ENCODE measurements around the gene CERS4. TPM values are rescaled to one million over a fixed set of nuclear protein-coding genes. Genes with fewer than 3 reads are reported as not detected.
"Not testable (repeated sequence)": the region's sequence is repeated elsewhere in the genome, so short reads cannot be mapped to it uniquely, and the experiment has no call there.

Gene CERS4
- total RNA-seq, 2 donors from 2014 or later, result 14.7 to 33.0 TPM

- Mint-ChIP-seq H3K27me3 (no peaks in the 10 kb centered on the region), H3K9me3 (no peaks in the 10 kb centered on the region), H3K36me3 (ENCODE audit: low read depth) (peaks cover 29% of the 10 kb centered on the region), H3K4me3 (no peak overlapping the region), H3K4me1 (peaks cover 9% of the 10 kb centered on the region), H3K27ac (no peak overlapping the region)
- ATAC-seq (replicated peaks), result no peak
Measured at GRCh38 chr19:8220481-8220880, 11.3 kb downstream of the CERS4 start.

DNA sequence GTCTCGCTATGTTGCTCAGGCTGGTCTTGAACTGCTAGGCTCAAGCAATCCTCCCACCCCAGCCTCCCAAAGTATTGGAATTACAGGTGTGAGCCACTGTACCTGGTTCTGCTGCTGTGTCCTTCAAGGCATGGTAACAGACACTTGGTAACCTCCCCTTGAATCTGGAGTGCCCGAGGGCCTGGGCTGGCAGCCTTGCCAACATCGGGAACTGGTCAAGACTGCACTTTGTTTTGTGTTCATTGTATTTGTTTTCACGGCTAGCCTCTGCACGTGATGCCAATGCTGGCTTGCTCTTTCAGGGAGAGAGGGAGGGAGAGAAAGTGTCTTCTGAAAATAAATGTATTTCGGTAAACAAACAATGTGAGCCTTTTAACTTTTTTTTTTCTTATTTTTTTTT, 12.0 kb downstream of the CERS4 start:
- no peak overlapping the region for H3K4me3 Mint-ChIP-seq
- H3K36me3 Mint-ChIP-seq (ENCODE audit: low read depth), result peaks cover 23% of the 10 kb centered on the region
- H3K4me1 Mint-ChIP-seq, result peaks cover 9% of the 10 kb centered on the region
- H3K27ac Mint-ChIP-seq, result no peak overlapping the region
- no peaks in the 10 kb centered on the region for H3K9me3 Mint-ChIP-seq
- ATAC-seq (replicated peaks), result no peak
- H3K27me3 Mint-ChIP-seq, result no peaks in the 10 kb centered on the region

GRCh38 chr19:8223442-8223841, 14.3 kb downstream of the CERS4 start:
- not testable (repeated sequence) for H3K27ac Mint-ChIP-seq; H3K4me3 Mint-ChIP-seq; H3K27me3 Mint-ChIP-seq; H3K9me3 Mint-ChIP-seq; ATAC-seq (replicated peaks); H3K4me1 Mint-ChIP-seq
- H3K36me3 Mint-ChIP-seq (ENCODE audit: low read depth), result peaks cover 11% of the 10 kb centered on the region

- ATAC-seq (replicated peaks), result no peak
- H3K4me1 Mint-ChIP-seq, result peaks cover 5% of the 10 kb centered on the region
- no peak overlapping the region for H3K27ac Mint-ChIP-seq
- no peaks in the 10 kb centered on the region for H3K27me3 Mint-ChIP-seq
- H3K36me3 Mint-ChIP-seq (ENCODE audit: low read depth), result peaks cover 11% of the 10 kb centered on the region
- no peak overlapping the region for H3K4me3 Mint-ChIP-seq
- no peaks in the 10 kb centered on the region for H3K9me3 Mint-ChIP-seq
Measured at GRCh38 chr19:8224394-8225145, 15.4 kb downstream of the CERS4 start.

DNA sequence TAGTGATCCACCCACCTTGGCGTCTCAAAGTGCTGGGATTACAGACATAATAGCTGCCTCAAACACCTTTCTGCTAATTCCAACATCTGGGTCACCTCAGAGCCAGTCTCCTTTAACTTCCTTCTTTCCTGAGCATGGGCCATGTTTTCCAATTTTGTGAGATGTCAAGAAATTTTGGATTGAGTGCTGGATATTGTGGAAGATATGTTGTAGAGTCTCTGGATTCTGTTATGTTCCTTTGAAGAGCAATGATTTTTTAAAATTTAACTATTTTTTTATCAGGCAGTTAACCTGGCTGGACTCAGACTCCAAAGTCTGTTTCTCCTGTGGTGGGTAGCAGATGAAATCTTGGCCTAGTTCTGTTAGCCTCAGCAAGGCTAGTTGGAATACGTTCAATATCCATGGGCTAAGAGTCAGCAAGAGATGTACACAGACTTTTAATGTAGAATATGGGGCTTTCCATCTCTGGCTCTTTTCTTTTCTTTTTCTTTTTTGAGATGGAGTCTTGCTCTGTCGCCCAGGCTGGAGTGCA, 22.0 kb downstream of the CERS4 start:
- no peak overlapping the region for H3K27ac Mint-ChIP-seq
- no peaks in the 10 kb centered on the region for H3K9me3 Mint-ChIP-seq
- peaks cover 18% of the 10 kb centered on the region for H3K36me3 Mint-ChIP-seq (ENCODE audit: low read depth)
- H3K4me1 Mint-ChIP-seq, result no peaks in the 10 kb centered on the region
- no peak for ATAC-seq (replicated peaks)
- no peak overlapping the region for H3K4me3 Mint-ChIP-seq
- no peaks in the 10 kb centered on the region for H3K27me3 Mint-ChIP-seq

DNA sequence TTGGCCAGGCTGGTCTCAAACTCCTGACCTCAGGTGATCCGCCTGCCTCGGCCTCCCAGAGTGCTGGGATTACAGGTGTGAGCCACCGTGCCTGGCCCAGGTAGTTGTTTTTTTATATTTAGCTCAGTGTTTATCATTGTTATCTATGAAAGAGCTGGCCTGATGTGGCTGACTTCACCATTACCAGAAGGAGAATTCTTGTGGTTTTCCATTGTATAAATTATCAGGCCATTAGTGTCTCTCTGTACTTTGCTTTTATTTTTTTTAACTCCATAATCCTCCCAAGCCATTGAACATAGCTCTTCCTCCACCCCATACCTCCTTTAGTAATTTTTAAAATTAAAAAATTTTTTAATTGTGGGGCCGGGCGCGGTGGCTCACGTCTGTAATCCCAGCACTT, 24.2 kb downstream of the CERS4 start:
- no peak overlapping the region for H3K4me3 Mint-ChIP-seq
- H3K9me3 Mint-ChIP-seq, result no peaks in the 10 kb centered on the region
- H3K4me1 Mint-ChIP-seq, result no peaks in the 10 kb centered on the region
- no peak overlapping the region for H3K27ac Mint-ChIP-seq
- H3K27me3 Mint-ChIP-seq, result no peaks in the 10 kb centered on the region
- peaks cover 18% of the 10 kb centered on the region for H3K36me3 Mint-ChIP-seq (ENCODE audit: low read depth)
- ATAC-seq (replicated peaks), result no peak

- H3K27ac Mint-ChIP-seq, result no peak overlapping the region
- ATAC-seq (replicated peaks), result no peak
- peaks cover 10% of the 10 kb centered on the region for H3K4me1 Mint-ChIP-seq
- H3K9me3 Mint-ChIP-seq, result no peaks in the 10 kb centered on the region
- peaks cover 5% of the 10 kb centered on the region for H3K36me3 Mint-ChIP-seq (ENCODE audit: low read depth)
- H3K27me3 Mint-ChIP-seq, result no peaks in the 10 kb centered on the region
- no peak overlapping the region for H3K4me3 Mint-ChIP-seq
Measured at GRCh38 chr19:8237026-8237425, 27.9 kb downstream of the CERS4 start.

GRCh38 chr19:8238251-8238650, 29.1 kb downstream of the CERS4 start:
- H3K9me3 Mint-ChIP-seq, result no peaks in the 10 kb centered on the region
- H3K4me3 Mint-ChIP-seq, result no peak overlapping the region
- no peaks in the 10 kb centered on the region for H3K27me3 Mint-ChIP-seq
- H3K27ac Mint-ChIP-seq, result no peak overlapping the region
- peaks cover 10% of the 10 kb centered on the region for H3K4me1 Mint-ChIP-seq
- H3K36me3 Mint-ChIP-seq (ENCODE audit: low read depth), result peaks cover 5% of the 10 kb centered on the region
- ATAC-seq (replicated peaks), result no peak

DNA sequence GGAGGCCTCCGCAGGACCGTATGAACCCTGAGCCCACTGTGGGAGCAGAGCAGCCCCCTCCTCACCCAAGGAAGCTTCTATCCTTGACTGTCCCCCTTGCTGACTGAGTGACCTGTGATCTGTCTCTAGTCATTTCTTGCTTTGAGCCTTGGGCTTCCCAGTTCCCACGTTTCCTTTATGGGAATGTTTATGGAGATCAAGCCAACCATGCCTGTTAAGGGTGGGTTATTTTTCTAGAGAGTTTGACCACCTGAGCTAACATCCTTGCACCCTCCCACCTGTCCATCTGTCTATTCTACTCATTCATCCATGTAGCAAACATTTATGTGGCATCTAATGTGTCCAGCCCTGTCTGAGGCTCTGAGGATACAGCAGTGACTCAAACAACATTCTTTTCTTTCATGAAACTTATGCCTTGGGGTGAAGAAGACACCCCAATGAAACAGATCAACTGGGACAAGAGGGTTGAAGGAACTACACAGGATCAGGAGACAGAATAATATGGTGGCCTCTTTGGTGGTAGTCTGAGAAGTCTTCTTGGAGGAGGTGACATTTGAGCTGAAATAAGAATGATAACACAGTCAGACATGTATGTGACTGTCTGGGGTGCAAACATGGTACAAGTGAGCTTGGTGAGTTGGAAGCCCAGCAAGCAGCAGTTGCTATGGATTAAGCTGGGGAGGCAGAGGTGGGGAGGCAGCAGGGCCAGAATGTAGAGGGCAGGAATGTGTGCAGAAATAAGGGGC, 30.5 kb downstream of the CERS4 start:
- H3K4me1 Mint-ChIP-seq, result peaks cover 10% of the 10 kb centered on the region
- H3K4me3 Mint-ChIP-seq, result peak overlapping the region; percentile 7
- no peaks in the 10 kb centered on the region for H3K9me3 Mint-ChIP-seq
- peak overlapping the region; percentile 13 for H3K27ac Mint-ChIP-seq
- H3K36me3 Mint-ChIP-seq (ENCODE audit: low read depth), result peaks cover 5% of the 10 kb centered on the region
- H3K27me3 Mint-ChIP-seq, result no peaks in the 10 kb centered on the region
- ATAC-seq (replicated peaks), result no peak

GRCh38 chr19:8240274-8241229, 31.4 kb downstream of the CERS4 start:
- peak; percentile 78 for ATAC-seq (replicated peaks)
- Mint-ChIP-seq H3K27ac (peak overlapping the region; percentile 13), H3K36me3 (ENCODE audit: low read depth) (peaks cover 5% of the 10 kb centered on the region), H3K4me3 (peak overlapping the region; percentile 7), H3K4me1 (peaks cover 10% of the 10 kb centered on the region), H3K9me3 (no peaks in the 10 kb centered on the region), H3K27me3 (no peaks in the 10 kb centered on the region)

DNA sequence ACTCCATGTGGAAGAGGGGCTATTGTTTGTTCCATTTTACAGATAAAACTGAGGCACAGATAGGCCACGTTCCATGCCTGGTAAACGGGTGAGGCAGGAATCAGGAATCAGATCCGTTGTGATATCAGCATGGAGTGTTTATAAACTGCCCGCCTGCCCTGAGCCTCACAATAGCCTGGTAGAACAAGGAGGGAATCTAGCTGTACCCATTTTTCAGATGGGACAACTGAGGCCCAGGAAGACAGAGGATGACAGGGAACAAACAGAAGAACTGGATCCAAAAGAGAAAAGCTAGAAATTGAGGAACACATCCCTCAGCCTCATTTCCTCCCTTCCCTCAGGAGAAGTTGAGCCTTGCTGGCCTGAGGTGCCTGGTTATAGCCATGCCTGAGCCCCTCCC, 32.5 kb downstream of the CERS4 start:
- H3K27me3 Mint-ChIP-seq, result no peaks in the 10 kb centered on the region
- peaks cover 10% of the 10 kb centered on the region for H3K4me1 Mint-ChIP-seq
- peaks cover 5% of the 10 kb centered on the region for H3K36me3 Mint-ChIP-seq (ENCODE audit: low read depth)
- H3K4me3 Mint-ChIP-seq, result no peak overlapping the region
- ATAC-seq (replicated peaks), result no peak
- H3K27ac Mint-ChIP-seq, result peak overlapping the region; percentile 50
- no peaks in the 10 kb centered on the region for H3K9me3 Mint-ChIP-seq

DNA sequence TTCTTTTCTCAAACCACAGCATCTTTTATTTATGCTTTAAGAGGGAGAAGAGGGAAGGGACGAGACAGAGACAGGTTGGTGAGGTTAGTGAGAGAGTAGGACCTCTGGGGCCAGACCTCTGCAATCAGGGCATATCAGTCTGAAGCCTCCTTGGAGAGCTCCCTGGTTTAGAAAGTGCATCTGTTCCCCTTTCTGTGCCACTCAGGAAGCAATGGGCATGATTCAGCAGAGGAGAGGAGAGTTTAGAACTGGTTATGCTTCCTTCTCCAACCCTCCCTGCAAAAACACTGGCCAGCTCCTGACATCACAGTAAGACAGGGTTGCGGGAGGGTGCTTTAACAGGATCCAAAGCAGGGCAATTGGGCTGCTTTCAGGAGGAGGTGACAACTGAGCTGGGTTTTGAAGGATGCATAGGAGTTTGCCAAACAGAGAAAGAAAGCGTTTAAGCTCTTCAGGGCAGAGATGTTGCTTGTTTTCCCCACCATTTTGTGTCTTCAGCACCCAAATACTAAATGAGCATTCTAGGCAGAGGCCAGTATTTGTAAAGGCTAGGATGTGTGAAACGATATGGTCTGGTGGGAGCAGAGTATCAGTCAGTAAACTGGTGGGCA, 33.1 kb downstream of the CERS4 start:
- ATAC-seq (replicated peaks), result no peak
- Mint-ChIP-seq H3K9me3 (no peaks in the 10 kb centered on the region), H3K27me3 (no peaks in the 10 kb centered on the region), H3K4me1 (peaks cover 10% of the 10 kb centered on the region), H3K4me3 (no peak overlapping the region), H3K36me3 (ENCODE audit: low read depth) (peaks cover 5% of the 10 kb centered on the region), H3K27ac (no peak overlapping the region)

- H3K9me3 Mint-ChIP-seq, result no peaks in the 10 kb centered on the region
- no peak for ATAC-seq (replicated peaks)
Measured at GRCh38 chr19:8243146-8243545, 34.0 kb downstream of the CERS4 start.

GRCh38 chr19:8244442-8244841, 35.3 kb downstream of the CERS4 start:
- H3K9me3 Mint-ChIP-seq, result no peaks in the 10 kb centered on the region
- H3K36me3 Mint-ChIP-seq (ENCODE audit: low read depth), result peaks cover 5% of the 10 kb centered on the region
- peaks cover 19% of the 10 kb centered on the region for H3K4me1 Mint-ChIP-seq
- no peak overlapping the region for H3K4me3 Mint-ChIP-seq
- ATAC-seq (replicated peaks), result no peak
- H3K27me3 Mint-ChIP-seq, result no peaks in the 10 kb centered on the region
- no peak overlapping the region for H3K27ac Mint-ChIP-seq

More at GRCh38 chr19:8243146-8243545, 34.0 kb downstream of the CERS4 start:
- H3K4me1 Mint-ChIP-seq, result peaks cover 10% of the 10 kb centered on the region
- H3K27me3 Mint-ChIP-seq, result no peaks in the 10 kb centered on the region
- H3K27ac Mint-ChIP-seq, result no peak overlapping the region
- H3K4me3 Mint-ChIP-seq, result no peak overlapping the region
- peaks cover 5% of the 10 kb centered on the region for H3K36me3 Mint-ChIP-seq (ENCODE audit: low read depth)

Data from activated T-helper 17 cell treated with anti-CD3 and anti-CD28 coated beads, Interleukin-2, amount 50 U/mL, for 72 hours (primary cell).